Activated CD8-positive, alpha-beta memory T cell treated with anti-CD3 and anti-CD28 coated beads, Interleukin-2, amount 10 ng/mL, durations not matched to agents 7 days and 5 days (primary cell): ENCODE data around the gene SH2D4B. TPM values are rescaled to one million over a fixed set of nuclear protein-coding genes. Genes with fewer than 3 reads are reported as not detected.

ENCODE experiments used
- ATAC-seq: fragments of 150-1000 bp; cut with Tn5 transposase; one replicate; pipeline ENCODE4 v1.10.0; 2021; ENCODE audit warnings: moderate library complexity
- CTCF ChIA-PET: fragments of 350-600 bp; sonication (Branson Sonifier 250); formaldehyde crosslinking; loops from one replicate; lab custom pipeline; 2021; ENCODE audit warnings: antibody characterized with exemption; lab: Charles Lee
- DNase-seq: peaks from one replicate; pipeline ENCODE4 v3.0.0-alpha.2; 2020
- H3K27ac Mint-ChIP-seq: one replicate; pipeline ENCODE4 v1.8.0; 2021; ENCODE audit warnings: mild to moderate bottlenecking, mixed read lengths
- H3K27me3 Mint-ChIP-seq: one replicate; pipeline ENCODE4 v1.8.0; 2021; ENCODE audit warnings: mixed read lengths
- H3K36me3 Mint-ChIP-seq: one replicate; pipeline ENCODE4 v1.8.0; 2021; ENCODE audit warnings: mild to moderate bottlenecking, mixed read lengths
- H3K4me1 Mint-ChIP-seq: one replicate; pipeline ENCODE4 v1.8.0; 2021; ENCODE audit warnings: mixed read lengths
- H3K4me3 Mint-ChIP-seq: one replicate; pipeline ENCODE4 v1.8.0; 2021; ENCODE audit warnings: mild to moderate bottlenecking, moderate library complexity, mixed read lengths
- H3K9me3 Mint-ChIP-seq: one replicate; pipeline ENCODE4 v1.8.0; 2022; ENCODE audit warnings: low read depth, mixed read lengths
- total RNA-seq, 2 experiments: library from RNA; stranded (reverse); gene quantifications; one replicate each; pipeline ENCODE4 v1.2.3, GENCODE V29; 2021

The SH2D4B gene
- under 1 TPM in 1 of 2 experiments, not detected in 1; 0.09 TPM for total RNA-seq

GRCh38 chr10:80537736-80538480 lies at the start of gene SH2D4B:
TSS of gene SH2D4B (plus strand) at chr10:80537902. CDS start at chr10:80538332, 430 bp downstream.
- DNase-seq (peak; percentile 35), ATAC-seq (no peak)
- Mint-ChIP-seq H3K9me3 (no peaks in the 10 kb centered on the region), H3K27ac (peak within 1 kb of the TSS; percentile 92), H3K27me3 (no peaks in the 10 kb centered on the region), H3K4me3 (peak within 1 kb of the TSS; percentile 86), H3K4me1 (peaks cover 25% of the 10 kb centered on the region), H3K36me3 (peaks cover 3% of the 10 kb centered on the region)
- CTCF ChIA-PET, result interaction anchor here (0.8 to 2.5 kb wide), 6 partner anchors 12 to 162 kb away, joined by 3 to 11 read pairs (median 5); no protein-coding TSS in a partner anchor

- DNase-seq, result no peak
- Mint-ChIP-seq H3K36me3 (peaks cover 54% of the 10 kb centered on the region), H3K4me3 (peak overlapping the region; percentile 15), H3K27me3 (no peaks in the 10 kb centered on the region), H3K4me1 (peaks cover 97% of the 10 kb centered on the region), H3K9me3 (no peaks in the 10 kb centered on the region), H3K27ac (peak overlapping the region; percentile 90)
- ATAC-seq, result no peak
- CTCF ChIA-PET, result interaction anchor here (1.1 to 11.4 kb wide), 6 partner anchors 13 to 44 kb away, joined by 4 to 151 read pairs (median 16); no protein-coding TSS in a partner anchor
Observed at GRCh38 chr10:80488539-80489066, 49.1 kb upstream of the SH2D4B start.

- ATAC-seq (no peak), DNase-seq (no peak)
- CTCF ChIA-PET, result interaction anchor here (1.1 to 11.4 kb wide), 5 partner anchors 12 to 38 kb away, joined by 4 to 151 read pairs (median 11); no protein-coding TSS in a partner anchor
- Mint-ChIP-seq H3K36me3 (peaks cover 58% of the 10 kb centered on the region), H3K4me3 (no peak overlapping the region), H3K4me1 (peaks cover 99% of the 10 kb centered on the region), H3K27ac (peak overlapping the region; percentile 48), H3K27me3 (no peaks in the 10 kb centered on the region), H3K9me3 (no peaks in the 10 kb centered on the region)
Observed at GRCh38 chr10:80489371-80490112, 48.2 kb upstream of the SH2D4B start.

GRCh38 chr10:80491251-80492102 lies 46.2 kb upstream of the SH2D4B start:
- peaks cover 67% of the 10 kb centered on the region for H3K36me3 Mint-ChIP-seq
- peaks cover under 1% of the 10 kb centered on the region for H3K9me3 Mint-ChIP-seq
- peaks cover 98% of the 10 kb centered on the region for H3K4me1 Mint-ChIP-seq
- CTCF ChIA-PET, result interaction anchor here (0.9 to 11.4 kb wide), 7 partner anchors 10 to 47 kb away, joined by 3 to 151 read pairs (median 5); no protein-coding TSS in a partner anchor
- H3K27me3 Mint-ChIP-seq, result no peaks in the 10 kb centered on the region
- DNase-seq (no peak), ATAC-seq (no peak)
- H3K27ac Mint-ChIP-seq, result peak overlapping the region; percentile 2
- H3K4me3 Mint-ChIP-seq, result no peak overlapping the region

- H3K27me3 Mint-ChIP-seq, result no peaks in the 10 kb centered on the region
- ATAC-seq, result no peak
- peaks cover 98% of the 10 kb centered on the region for H3K4me1 Mint-ChIP-seq
- CTCF ChIA-PET, result interaction anchor here (1.0 to 11.4 kb wide), 9 partner anchors 9 to 49 kb away, joined by 3 to 151 read pairs (median 5); no protein-coding TSS in a partner anchor
- H3K36me3 Mint-ChIP-seq, result peaks cover 78% of the 10 kb centered on the region
- no peak for DNase-seq
- H3K27ac Mint-ChIP-seq, result peak overlapping the region; percentile 79
- peaks cover 5% of the 10 kb centered on the region for H3K9me3 Mint-ChIP-seq
- H3K4me3 Mint-ChIP-seq, result peak overlapping the region; percentile 4
Observed at GRCh38 chr10:80492848-80493521, 44.7 kb upstream of the SH2D4B start.

GRCh38 chr10:80493522-80494051 lies 44.1 kb upstream of the SH2D4B start:
- Mint-ChIP-seq H3K4me1 (peaks cover 98% of the 10 kb centered on the region), H3K9me3 (peaks cover 5% of the 10 kb centered on the region), H3K4me3 (peak overlapping the region; percentile 2), H3K27me3 (no peaks in the 10 kb centered on the region), H3K27ac (peak overlapping the region; percentile 79), H3K36me3 (peaks cover 76% of the 10 kb centered on the region)
- no peak for DNase-seq
- peak; percentile 70 for ATAC-seq
- CTCF ChIA-PET, result interaction anchor here (1.0 to 11.4 kb wide), 7 partner anchors 8 to 49 kb away, joined by 3 to 151 read pairs (median 4); no protein-coding TSS in a partner anchor

GRCh38 chr10:80496555-80497172 lies 41.0 kb upstream of the SH2D4B start:
- peak overlapping the region; percentile 12 for H3K4me3 Mint-ChIP-seq
- peaks cover 52% of the 10 kb centered on the region for H3K36me3 Mint-ChIP-seq
- H3K27me3 Mint-ChIP-seq, result no peaks in the 10 kb centered on the region
- DNase-seq (no peak), ATAC-seq (no peak)
- H3K4me1 Mint-ChIP-seq, result peaks cover 93% of the 10 kb centered on the region
- CTCF ChIA-PET, result interaction anchor here (1.4 to 20.7 kb wide), 5 partner anchors 9 to 56 kb away, joined by 4 to 579 read pairs (median 36); partner anchors contain the start of gene TSPAN14
- peak overlapping the region; percentile 17 for H3K27ac Mint-ChIP-seq
- peaks cover 5% of the 10 kb centered on the region for H3K9me3 Mint-ChIP-seq

GRCh38 chr10:80497187-80498077 lies 40.3 kb upstream of the SH2D4B start:
- peak overlapping the region; percentile 12 for H3K4me3 Mint-ChIP-seq
- no peaks in the 10 kb centered on the region for H3K27me3 Mint-ChIP-seq
- CTCF ChIA-PET, result interaction anchor here (1.4 to 20.7 kb wide), 6 partner anchors 8 to 56 kb away, joined by 4 to 579 read pairs (median 94); partner anchors contain the start of gene TSPAN14
- peaks cover 5% of the 10 kb centered on the region for H3K9me3 Mint-ChIP-seq
- DNase-seq, result peak; percentile 67
- H3K36me3 Mint-ChIP-seq, result peaks cover 52% of the 10 kb centered on the region
- peak; percentile 17 for ATAC-seq
- H3K4me1 Mint-ChIP-seq, result peaks cover 93% of the 10 kb centered on the region
- H3K27ac Mint-ChIP-seq, result peak overlapping the region; percentile 83

- peak overlapping the region; percentile 17 for H3K4me3 Mint-ChIP-seq
- H3K27ac Mint-ChIP-seq, result peak overlapping the region; percentile 83
- peaks cover 5% of the 10 kb centered on the region for H3K9me3 Mint-ChIP-seq
- peak; percentile 42 for ATAC-seq
- H3K36me3 Mint-ChIP-seq, result peaks cover 48% of the 10 kb centered on the region
- CTCF ChIA-PET, result interaction anchor here (1.2 to 20.7 kb wide), 7 partner anchors 7 to 115 kb away, joined by 4 to 579 read pairs (median 36); partner anchors contain the start of gene TSPAN14
- DNase-seq, result no peak
- H3K4me1 Mint-ChIP-seq, result peaks cover 94% of the 10 kb centered on the region
- H3K27me3 Mint-ChIP-seq, result no peaks in the 10 kb centered on the region
Observed at GRCh38 chr10:80498078-80498832, 39.4 kb upstream of the SH2D4B start.
